Right atrium auricular region (tissue), 2 donors: ENCODE data around the gene ACOX3. TPM values are rescaled to one million over a fixed set of nuclear protein-coding genes. Genes with fewer than 3 reads are reported as not detected.

Experiments used
- DNase-seq: peaks from one replicate; pipeline ENCODE4 v3.0.0-alpha.2; 2019; ENCODE audit warnings: low spot score
- H3K27ac ChIP-seq, 2 donors: fragments of 200-600 bp; sonication (generic); 1 replicate in 1 of 2; 2 replicates in 1 of 2; pipeline ENCODE4 v1.5.1; 2016 to 2019
- H3K27me3 ChIP-seq, 2 donors: fragments of 200-600 bp; sonication (generic); one replicate each; pipeline versions ENCODE4 v1.5.1 to v1.6.0; 2017 to 2019
- H3K36me3 ChIP-seq: fragments of 200-600 bp; sonication (generic); one replicate; pipeline ENCODE4 v1.5.1; 2016
- H3K4me1 ChIP-seq, 2 donors: fragments of 200-600 bp; sonication (generic); one replicate each; pipeline versions ENCODE4 v1.5.1 to v1.6.0; 2017 to 2019
- H3K4me3 ChIP-seq, 2 donors: fragments of 200-600 bp; sonication (generic); 1 replicate in 1 of 2; 2 replicates in 1 of 2; pipeline ENCODE4 v1.5.1; 2017 to 2019; ENCODE audit warnings: mild to moderate bottlenecking in 1 of 2, moderate library complexity in 1 of 2
- H3K9me3 ChIP-seq, 2 donors: fragments of 200-600 bp; sonication (generic); one replicate each; pipeline ENCODE4 v1.5.1; 2019
- total RNA-seq, 2 donors: library from RNA; depleted of rRNA; stranded (reverse); fragments of >200 nt; gene quantifications; one replicate each; pipeline ENCODE4 v1.1.0, GENCODE V29; 2016
- TF ChIP-seq, protein P1 (sequence below), 2 donors: fragments of 200-600 bp; sonication (generic); IDR thresholded peaks; one replicate each; pipeline ENCODE4 v1.5.1; 2019; ENCODE audit warnings: antibody characterized with exemption in 2 of 2

ACOX3 gene
- total RNA-seq, 2 donors from 2014 or later = 66.9 to 68.8 TPM

DNA sequence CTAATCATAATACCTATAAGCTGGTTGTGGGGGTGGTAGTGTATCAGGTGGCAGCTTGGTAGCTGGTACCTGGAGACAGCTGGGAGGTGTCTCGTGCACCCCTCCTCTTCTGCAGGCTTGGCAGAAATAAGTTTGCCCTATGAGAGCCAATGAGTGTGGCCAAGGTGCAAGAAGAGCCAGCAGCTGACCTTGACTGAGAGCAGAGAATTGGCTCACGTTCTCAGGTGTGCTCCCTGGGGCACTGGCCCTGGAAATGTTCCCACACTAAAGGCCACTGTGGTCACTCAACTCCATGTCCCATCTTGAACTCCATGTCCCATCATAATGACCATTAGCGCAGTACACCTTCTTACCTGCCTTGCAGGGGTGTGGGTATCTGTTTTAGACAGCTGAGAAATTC lies 13.4 kb upstream of the ACOX3 start:
- no peaks in the 10 kb centered on the region for H3K27me3 ChIP-seq
- H3K4me1 ChIP-seq = no peaks in the 10 kb centered on the region
- H3K36me3 ChIP-seq = peaks cover 74% of the 10 kb centered on the region
- DNase-seq = no peak
- no peak overlapping the region for H3K27ac ChIP-seq
- no peak overlapping the region for H3K4me3 ChIP-seq
- H3K9me3 ChIP-seq = no peaks in the 10 kb centered on the region
- TF ChIP-seq, protein P1, sequence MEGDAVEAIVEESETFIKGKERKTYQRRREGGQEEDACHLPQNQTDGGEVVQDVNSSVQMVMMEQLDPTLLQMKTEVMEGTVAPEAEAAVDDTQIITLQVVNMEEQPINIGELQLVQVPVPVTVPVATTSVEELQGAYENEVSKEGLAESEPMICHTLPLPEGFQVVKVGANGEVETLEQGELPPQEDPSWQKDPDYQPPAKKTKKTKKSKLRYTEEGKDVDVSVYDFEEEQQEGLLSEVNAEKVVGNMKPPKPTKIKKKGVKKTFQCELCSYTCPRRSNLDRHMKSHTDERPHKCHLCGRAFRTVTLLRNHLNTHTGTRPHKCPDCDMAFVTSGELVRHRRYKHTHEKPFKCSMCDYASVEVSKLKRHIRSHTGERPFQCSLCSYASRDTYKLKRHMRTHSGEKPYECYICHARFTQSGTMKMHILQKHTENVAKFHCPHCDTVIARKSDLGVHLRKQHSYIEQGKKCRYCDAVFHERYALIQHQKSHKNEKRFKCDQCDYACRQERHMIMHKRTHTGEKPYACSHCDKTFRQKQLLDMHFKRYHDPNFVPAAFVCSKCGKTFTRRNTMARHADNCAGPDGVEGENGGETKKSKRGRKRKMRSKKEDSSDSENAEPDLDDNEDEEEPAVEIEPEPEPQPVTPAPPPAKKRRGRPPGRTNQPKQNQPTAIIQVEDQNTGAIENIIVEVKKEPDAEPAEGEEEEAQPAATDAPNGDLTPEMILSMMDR (IDR thresholded peaks at IDR 0.05) = no peak

DNA sequence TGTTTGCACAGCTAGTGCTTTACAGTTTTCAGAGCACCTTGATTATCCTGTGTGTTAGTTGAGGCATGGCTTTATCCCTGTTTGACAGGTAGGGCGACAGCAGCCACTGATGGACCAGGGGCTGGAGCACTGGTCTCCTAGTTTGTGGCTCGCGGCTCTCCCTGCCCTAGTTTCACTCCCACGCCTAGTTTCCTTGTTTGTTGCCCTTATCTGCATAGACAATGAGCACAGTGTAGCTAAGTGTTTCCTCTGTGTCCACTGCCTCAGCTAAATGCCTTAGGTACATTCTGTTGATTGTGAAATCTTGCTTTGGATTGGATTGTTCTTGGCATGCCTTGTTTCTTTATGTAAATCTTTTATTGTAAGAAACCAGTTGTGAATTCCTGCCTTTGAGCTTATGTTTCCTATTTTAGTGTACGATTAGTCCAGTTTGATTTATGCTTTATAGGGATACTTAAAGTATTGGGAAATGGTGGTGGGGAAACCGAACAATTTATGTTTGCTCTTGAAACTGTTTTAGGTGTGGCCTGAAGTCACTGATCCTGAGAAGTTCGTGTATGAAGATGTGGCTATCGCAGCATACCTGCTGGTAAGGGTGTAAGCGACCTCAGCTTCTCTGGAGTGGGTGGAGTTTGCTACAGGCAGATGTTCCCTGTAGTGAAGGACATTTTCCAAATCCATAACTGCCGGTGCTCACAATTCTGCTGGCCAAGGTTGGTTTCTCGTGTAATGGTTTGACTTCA lies 11.1 kb upstream of the ACOX3 start:
- H3K27me3 ChIP-seq = no peaks in the 10 kb centered on the region
- H3K9me3 ChIP-seq = no peaks in the 10 kb centered on the region
- peaks cover 64% of the 10 kb centered on the region for H3K36me3 ChIP-seq
- TF ChIP-seq, protein P1 (IDR thresholded peaks at IDR 0.05) = no peak
- no peak overlapping the region for H3K4me3 ChIP-seq
- H3K4me1 ChIP-seq = no peaks in the 10 kb centered on the region
- no peak overlapping the region for H3K27ac ChIP-seq
- no peak for DNase-seq

DNA sequence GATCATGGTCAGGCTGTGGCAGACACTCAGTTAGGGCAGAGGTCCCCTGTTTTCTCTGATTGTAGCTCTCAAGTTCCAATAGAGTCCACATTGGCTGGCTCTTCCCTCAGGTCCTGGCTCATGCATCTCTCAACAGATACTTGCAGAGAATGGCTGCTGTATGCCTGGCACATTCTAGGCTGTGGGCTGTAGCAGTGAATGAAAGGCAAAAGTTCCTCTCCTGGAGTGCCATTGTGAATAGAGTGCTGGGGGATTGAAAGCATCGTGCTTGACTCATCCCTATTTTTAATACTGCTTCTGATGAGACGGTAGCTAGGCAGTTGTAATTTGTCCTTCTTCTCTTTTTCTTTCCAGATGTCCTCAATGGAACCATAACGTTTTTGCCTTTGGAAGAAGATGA lies 5.6 kb upstream of the ACOX3 start:
- TF ChIP-seq, protein P1 (IDR thresholded peaks at IDR 0.05) = no peak
- Histone ChIP-seq H3K4me3 (no peak overlapping the region), H3K4me1 (peaks cover 0 to 30% of the 10 kb centered on the region in 2 donors), H3K27ac (no peak overlapping the region), H3K9me3 (no peaks in the 10 kb centered on the region), H3K27me3 (no peaks in the 10 kb centered on the region), H3K36me3 (peaks cover 18% of the 10 kb centered on the region)
- DNase-seq = no peak

DNA sequence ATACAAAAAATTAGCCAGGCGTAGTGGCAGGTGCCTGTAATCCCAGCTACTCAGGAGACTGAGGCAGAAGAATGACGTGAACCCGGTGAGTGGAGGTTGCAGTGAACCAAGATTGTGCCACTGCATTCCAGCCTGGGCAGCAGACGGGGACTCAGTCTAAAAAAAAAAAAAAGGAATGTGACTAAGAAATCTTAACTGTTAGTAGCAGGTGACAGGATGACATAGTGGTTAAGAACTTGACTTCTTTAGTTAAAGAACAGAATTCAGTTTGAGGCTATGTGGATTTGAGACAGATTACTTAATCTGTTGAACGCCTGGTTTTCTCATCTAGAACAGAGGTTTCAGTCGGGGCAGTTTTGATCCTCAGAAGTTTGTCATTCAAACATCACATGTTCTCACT lies 3.3 kb upstream of the ACOX3 start:
- TF ChIP-seq, protein P1 (IDR thresholded peaks at IDR 0.05) = no peak
- H3K9me3 ChIP-seq = no peaks in the 10 kb centered on the region
- DNase-seq = no peak
- peaks cover 0 to 43% of the 10 kb centered on the region in 2 donors for H3K4me1 ChIP-seq
- no peak overlapping the region for H3K4me3 ChIP-seq
- no peak overlapping the region for H3K27ac ChIP-seq
- H3K27me3 ChIP-seq = no peaks in the 10 kb centered on the region
- H3K36me3 ChIP-seq = peaks cover 10% of the 10 kb centered on the region

DNA sequence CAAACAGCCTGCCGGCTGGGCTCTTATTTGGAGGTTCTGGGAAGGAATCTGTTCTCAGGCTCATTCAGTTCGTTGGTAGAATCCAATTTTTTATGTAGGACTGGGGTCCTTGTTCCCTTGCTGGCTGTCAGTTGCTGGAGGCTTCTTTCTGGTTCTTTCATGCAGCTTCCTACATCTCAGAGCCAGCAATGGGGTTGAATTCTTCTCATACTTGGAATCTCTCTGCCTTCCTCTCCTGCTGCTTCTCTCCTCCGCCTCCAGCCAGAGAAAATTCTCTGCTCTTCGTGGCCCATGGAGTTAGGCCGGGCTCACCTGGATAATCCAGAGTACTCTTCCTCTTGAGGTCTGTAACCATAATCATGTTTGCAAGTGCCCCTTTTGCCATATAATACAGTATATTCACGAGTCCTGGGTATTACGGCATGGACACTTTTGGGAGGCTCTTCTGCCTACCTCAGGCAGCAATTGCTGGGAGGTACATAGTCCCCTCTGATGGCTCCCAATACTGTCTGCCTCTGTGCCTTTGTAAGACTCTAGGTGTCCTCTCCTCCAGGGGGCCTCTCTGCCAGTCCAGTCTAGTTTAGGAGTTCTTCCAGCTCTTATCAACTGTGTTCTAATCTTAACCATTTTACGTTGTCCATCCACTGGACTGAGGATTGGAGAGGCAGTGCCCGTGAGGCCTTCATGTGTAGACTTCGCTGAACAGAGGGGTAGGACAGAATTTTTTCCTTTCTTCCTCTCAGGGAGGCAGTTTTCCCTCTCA lies 2.3 kb upstream of the ACOX3 start:
- no peaks in the 10 kb centered on the region for H3K9me3 ChIP-seq
- H3K4me3 ChIP-seq = no peak overlapping the region
- no peaks in the 10 kb centered on the region for H3K27me3 ChIP-seq
- peak overlapping the region in 1 of 2 donors; percentile 8 for H3K27ac ChIP-seq
- peaks cover 6% of the 10 kb centered on the region for H3K36me3 ChIP-seq
- no peak for DNase-seq
- TF ChIP-seq, protein P1 (IDR thresholded peaks at IDR 0.05) = no peak
- H3K4me1 ChIP-seq = peaks cover 0 to 53% of the 10 kb centered on the region in 2 donors
